NCI-H1092 (cell line): Measurements from ENCODE around the gene NOTCH3.

ENCODE experiments used
- DNase-seq: peaks from one replicate; lab custom pipeline; 2025; lab: John Stamatoyannopoulos, UW

Gene NOTCH3

GRCh38 chr19:15195371-15196334, 5.1 kb downstream of the NOTCH3 start:
- no peak for DNase-seq

GRCh38 chr19:15194938-15195337, 5.9 kb downstream of the NOTCH3 start:
- DNase-seq: no peak

DNA sequence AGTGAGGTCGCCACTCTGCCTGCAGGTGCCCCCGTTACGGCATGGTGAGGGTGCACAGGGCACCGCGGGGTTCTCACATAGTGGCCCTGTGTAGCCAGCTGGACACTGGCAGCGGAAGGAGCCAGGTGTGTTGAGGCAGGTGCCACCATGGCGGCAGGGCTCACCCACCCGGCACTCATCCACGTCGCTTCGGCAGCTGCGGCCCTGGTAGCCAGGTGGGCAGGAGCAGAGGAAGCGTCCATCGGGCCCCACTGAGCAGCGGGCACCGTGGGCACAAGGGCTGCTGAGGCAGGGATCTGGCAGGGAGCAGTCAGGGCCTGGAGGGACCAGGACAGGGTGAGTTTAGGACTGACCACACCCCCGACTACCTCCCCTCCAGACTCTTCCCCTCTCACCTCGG, 8.8 kb downstream of the NOTCH3 start:
- no peak for DNase-seq

DNA sequence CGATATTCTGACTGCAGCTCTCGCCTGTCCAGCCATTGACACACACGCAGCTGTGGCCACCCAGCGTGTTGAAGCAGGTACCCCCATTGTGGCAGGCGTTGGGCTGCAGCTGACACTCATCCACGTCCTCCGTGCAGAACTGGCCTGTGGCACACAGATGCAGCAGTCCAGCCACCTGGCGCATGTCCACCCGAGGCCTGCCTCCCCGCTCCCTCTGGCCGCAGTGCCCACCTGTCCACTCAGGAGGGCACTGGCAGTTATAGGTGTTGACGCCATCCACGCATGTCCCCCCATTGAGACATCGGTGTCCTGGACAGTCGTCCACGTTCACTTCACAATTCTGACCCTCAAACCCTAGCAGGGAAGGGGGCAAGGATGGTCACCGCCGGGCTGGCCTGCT, 9.3 kb downstream of the NOTCH3 start:
- DNase-seq: no peak

- no peak for DNase-seq
Measured at GRCh38 chr19:15188851-15189250, 11.9 kb downstream of the NOTCH3 start.

- no peak for DNase-seq
Measured at GRCh38 chr19:15187026-15188007, 13.5 kb downstream of the NOTCH3 start.

- no peak for DNase-seq
Measured at GRCh38 chr19:15185188-15185587, 15.6 kb downstream of the NOTCH3 start.

DNA sequence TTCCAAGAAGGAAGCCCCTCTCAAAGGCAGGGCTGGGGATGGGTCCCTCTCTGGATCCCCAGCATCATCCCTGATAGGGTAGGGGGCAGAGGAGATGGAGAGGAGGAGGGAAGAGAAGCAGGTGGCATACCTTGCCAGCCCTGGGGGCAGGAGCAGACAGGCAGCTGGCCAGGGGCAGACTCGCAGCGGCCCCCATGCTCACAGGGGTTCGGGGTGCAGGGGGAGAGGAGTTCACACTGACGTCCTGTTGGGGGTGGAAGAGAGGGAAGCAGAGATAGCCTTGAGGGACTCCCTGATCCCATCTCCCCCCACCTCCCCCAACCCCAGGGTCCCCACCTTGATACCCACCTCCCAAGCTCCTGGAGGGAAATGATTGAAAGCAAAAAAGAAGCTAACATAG, 16.0 kb downstream of the NOTCH3 start:
- DNase-seq: no peak

DNA sequence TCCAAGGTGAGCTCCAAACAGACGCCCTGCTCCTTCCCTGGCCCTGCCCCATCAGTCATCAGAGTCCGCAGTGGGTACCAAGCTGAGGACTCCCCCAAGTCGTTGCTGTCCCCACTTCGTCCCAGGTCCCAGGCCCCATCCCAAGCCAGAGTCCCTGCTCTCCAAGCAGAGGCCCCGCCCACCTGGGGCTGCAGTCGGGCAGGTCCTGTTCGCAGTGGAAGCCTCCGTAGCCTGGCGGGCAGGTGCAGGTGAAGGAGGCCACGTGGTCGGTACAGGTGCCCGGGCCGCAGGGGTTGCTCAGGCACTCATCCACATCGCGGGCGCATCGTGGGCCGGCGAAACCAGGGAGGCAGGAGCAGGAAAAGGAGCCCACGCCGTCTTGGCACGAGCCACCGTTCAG, 19.4 kb downstream of the NOTCH3 start:
- no peak for DNase-seq

DNA sequence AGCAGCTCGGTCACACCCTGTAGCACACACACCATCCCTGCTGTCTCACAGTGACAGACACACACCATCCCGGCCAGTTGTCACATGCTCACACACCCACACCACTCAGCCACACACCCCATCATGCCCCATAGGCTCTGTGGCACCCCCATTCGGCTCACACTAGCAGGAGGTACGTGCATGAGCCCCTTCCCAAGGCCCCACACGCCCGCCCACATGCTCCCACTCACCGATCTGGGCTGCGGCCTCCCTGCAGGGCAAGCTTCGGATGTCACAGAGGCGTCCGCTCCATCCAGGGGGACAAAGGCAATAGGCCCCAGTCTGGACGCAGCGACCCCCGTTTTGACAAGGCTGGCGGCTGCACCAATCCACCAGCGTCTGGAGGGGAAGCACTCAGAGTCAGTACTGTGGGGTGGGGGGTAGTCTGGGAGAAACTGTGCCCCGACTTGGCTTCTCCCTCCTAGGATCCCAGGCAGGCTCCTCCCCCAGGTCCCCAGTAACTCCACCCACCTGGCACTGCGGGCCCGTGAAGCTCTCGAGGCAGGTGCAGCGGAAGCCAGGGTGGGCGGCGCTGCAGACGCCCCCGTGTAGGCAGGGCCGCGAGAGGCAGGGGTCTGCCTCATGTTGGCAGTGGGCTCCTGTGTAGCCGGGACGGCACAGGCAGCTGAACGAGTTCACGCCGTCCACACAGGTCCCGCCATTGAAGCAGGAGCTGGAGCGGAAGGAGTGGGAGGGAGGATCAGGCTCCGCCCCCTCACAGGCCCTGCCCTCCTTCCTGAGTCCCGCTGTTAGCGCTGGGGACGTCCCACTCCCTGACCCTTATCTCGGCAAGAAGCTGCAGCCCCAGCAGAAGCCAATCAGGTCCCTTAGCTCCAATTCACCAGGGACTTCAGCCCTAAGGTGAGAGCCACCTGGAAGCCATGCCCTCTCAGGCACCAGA, 20.1 kb downstream of the NOTCH3 start:
- DNase-seq: no peak

- DNase-seq: no peak
Measured at GRCh38 chr19:15178629-15179308, 22.0 kb downstream of the NOTCH3 start.

DNA sequence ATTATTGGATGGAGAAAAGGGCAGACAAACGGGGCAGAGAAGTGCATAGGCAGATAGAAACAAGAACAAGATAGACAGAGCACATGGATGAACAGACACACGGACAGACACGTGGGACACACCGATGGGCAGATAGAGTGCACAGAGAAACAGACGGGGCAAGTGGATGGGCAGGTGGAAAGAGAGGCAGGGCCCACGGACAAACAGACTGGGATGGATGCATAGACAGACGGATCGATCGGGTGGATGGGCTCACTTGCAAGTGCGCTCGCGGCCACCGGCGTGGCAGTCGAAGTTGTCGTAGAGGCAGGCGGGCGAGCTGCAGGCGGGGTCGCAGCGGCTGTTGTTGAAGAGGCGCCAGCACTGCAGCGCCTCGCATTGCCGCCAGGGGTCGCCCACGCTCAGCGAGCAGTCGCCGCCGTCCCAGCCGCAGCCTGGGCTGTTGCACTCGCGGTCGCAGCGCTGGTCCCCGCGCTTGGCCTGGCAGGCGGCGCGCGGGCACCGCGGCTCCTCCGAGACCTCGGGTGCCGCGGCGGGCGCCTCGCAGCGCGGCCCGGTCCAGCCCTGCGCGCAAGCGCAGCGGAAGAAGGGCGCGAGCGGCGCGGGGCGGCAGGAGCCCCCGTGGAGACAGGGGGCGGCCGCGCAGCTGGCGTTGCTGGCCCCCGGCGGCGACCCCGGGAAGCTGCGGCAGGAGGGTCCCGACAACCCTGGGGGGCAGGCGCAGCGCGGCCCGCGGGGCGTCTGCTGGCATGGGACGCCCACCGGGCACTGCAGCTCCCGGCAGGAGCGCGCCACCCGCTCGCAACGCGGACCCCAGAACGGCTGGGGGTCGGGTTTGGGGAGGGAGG, 23.3 kb downstream of the NOTCH3 start:
- DNase-seq: peak; percentile 78

DNA sequence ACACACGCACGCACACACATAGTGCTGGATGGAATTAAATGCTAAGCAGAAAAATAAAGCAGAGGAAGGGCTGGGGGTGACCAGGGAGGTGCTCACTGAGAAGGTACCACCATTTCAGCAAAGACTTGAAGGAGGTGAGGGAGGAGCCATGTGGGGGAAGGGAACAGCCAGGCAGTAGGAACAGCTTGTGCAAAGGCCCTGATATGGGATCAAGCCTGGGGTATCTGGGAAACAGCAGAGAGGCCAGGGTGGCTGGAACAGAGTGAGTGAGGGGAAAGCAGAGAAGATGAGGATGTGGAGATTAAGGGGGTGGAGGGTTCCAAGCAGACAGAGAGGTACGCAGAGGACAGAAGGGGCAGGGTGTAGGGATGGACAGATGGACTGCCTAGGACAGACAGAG, 25.2 kb downstream of the NOTCH3 start:
- no peak for DNase-seq

DNA sequence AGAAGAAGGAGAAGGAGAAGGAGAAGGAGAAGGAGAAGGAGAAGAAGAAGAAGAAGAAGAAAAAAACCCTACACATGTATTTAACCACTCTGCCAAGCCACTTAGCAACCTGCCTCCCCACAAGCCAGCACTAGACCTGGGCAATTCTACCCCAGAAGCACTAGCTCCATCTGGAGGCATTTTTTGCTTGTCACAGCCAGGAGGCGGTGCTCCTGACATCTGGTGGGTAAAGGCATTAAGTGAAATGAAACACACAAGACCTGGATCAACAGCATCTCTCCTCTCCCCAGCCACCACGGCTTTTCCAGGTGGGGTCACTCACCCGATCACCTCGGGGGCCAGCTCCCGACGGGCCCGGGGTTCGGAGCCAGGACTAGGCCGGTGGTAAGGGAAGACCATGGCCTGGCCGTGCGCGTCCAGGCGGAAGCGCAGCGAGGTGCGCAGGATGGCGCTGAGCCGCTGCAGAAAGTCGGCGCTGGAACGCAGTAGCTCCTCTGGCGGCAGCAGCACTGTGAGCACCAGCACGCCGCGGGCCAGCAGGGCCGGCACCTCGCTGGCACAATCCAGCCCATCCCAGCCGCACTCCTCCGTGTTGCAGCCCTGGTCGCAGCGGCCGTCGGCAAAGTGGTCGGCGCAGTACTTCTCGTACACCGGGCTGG, 26.9 kb downstream of the NOTCH3 start:
- DNase-seq: no peak

DNA sequence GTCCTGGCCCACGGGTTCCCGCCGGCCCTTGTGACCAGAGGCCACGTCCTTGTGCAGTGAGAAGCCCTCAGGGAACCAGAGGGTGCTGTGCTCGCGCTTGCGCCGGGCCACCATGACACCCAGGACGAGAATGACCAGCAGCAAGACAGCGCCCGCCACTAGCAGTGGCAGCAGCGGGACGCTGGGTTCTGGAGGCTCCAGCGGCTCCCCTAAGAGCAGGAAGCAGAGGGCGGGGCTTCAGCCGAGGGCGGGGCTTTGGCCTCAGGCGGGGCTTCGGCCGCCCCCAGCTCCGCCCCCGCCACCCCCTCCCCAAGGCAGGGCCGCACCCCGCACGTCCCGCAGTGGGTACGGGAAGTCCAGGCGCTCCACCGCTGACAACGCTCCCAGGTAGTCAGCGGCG, 30.4 kb downstream of the NOTCH3 start:
- no peak for DNase-seq

DNA sequence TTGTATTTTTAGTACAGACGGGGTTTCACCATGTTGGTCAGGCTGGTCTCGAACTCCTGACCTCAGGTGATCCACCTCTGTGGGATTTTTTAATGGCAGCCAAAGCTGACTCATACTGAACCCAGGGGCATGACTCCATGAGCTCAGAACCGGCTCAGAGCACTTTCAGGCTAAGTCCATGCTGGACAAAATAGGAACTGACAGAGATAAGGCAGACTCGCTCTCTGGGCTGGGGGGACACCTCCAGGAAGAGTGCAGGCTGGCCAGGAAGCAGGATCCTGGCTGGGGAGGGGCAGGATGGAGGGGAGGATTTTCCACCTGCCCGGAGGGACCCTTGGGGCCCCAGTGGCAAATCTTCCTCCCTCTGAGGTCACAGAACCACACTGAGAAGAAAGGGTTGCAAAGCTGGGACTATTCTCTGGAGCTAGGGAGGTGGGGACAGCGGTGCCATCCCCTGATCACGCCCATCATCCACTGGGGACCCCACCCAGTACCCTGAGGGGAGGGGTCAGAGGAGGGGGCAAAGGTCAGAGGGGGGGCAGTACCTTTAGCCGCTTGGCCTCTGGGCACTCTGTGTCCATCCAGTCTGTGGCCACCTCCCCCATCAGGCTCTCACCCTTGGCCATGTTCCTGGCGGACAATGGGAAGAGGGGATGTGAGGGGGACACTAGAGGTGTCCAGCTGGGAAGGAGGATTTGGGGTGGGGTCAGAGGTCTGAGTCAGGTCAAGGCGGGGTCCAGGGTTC, 31.1 kb downstream of the NOTCH3 start:
- no peak for DNase-seq

GRCh38 chr19:15166700-15167099, 34.1 kb downstream of the NOTCH3 start:
- DNase-seq: no peak

- DNase-seq: no peak
Measured at GRCh38 chr19:15161028-15161984, 39.5 kb downstream of the NOTCH3 start.
